Activated T-cell treated with anti-CD3 and anti-CD28 coated beads, Interleukin-2, amount 50 U/mL, for 72 hours (primary cell): ENCODE measurements around the gene SYNE2. TPM values are rescaled to one million over a fixed set of nuclear protein-coding genes. Genes with fewer than 3 reads are reported as not detected.

Experiments
- ATAC-seq, 2 donors: fragments of 150-1000 bp; cut with Tn5 transposase; replicated peaks in 1 of 2; 2 replicates each; pipeline ENCODE4 v1.10.0; 2021; ENCODE audit warnings: moderate library complexity in 2 of 2, mild to moderate bottlenecking in 1 of 2
- DNase-seq, 2 donors: peaks; one replicate each; pipeline ENCODE4 v3.0.0; 2021 to 2022; ENCODE audit warnings: mixed read lengths in 1 of 2
- H3K27ac Mint-ChIP-seq: one replicate; pipeline ENCODE4 v1.8.0; 2022; ENCODE audit warnings: mild to moderate bottlenecking, moderate library complexity, mixed read lengths
- H3K27me3 Mint-ChIP-seq: one replicate; pipeline ENCODE4 v1.8.0; 2022; ENCODE audit warnings: low read depth, mixed read lengths
- H3K36me3 Mint-ChIP-seq, 2 donors: one replicate each; pipeline ENCODE4 v1.8.0; 2022; ENCODE audit warnings: mixed read lengths in 2 of 2, mild to moderate bottlenecking in 1 of 2; ENCODE audit not compliant: insufficient read depth in 2 of 2
- H3K4me1 Mint-ChIP-seq: one replicate; pipeline ENCODE4 v1.8.0; 2022; ENCODE audit warnings: low read depth, mixed read lengths
- H3K4me3 Mint-ChIP-seq, 2 donors: one replicate each; pipeline ENCODE4 v1.8.0; 2022; ENCODE audit warnings: mild to moderate bottlenecking in 2 of 2, mixed read lengths in 2 of 2, moderate library complexity in 2 of 2
- H3K9me3 Mint-ChIP-seq, 2 donors: one replicate each; pipeline ENCODE4 v1.8.0; 2022; ENCODE audit warnings: mixed read lengths in 2 of 2
- total RNA-seq, 2 donors: library from RNA; stranded (reverse); gene quantifications; one replicate each; pipeline ENCODE4 v1.2.3, GENCODE V29; 2022

The SYNE2 gene
- total RNA-seq, 2 donors from 2014 or later: 32.3 to 48.8 TPM

DNA sequence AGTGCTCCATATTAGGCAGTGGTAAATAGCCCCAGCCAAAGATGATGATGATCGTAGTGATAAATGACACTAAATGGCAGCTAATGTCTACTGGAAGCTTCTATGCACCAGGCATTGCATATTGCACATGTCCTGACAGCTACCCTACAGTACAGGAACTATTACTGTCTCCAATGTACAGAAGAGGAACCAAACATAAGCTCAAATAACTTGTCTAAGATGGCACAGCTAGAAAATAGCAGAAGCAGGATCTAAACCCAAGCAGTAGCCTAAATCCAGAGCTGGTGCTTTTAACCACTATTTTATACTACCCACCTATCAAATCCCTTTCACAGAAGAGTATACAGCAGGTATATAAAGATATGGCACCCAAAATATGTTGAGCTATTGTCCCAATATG lies 412.4 kb downstream of the SYNE2 start:
- H3K4me3 Mint-ChIP-seq: no peak overlapping the region
- no peaks in the 10 kb centered on the region for H3K36me3 Mint-ChIP-seq
- peaks cover 29% of the 10 kb centered on the region for H3K4me1 Mint-ChIP-seq
- H3K9me3 Mint-ChIP-seq: peaks cover 0 to 1% of the 10 kb centered on the region in 2 donors
- ATAC-seq (no peak), DNase-seq (no peak)
- H3K27me3 Mint-ChIP-seq: no peaks in the 10 kb centered on the region
- no peak overlapping the region for H3K27ac Mint-ChIP-seq

DNA sequence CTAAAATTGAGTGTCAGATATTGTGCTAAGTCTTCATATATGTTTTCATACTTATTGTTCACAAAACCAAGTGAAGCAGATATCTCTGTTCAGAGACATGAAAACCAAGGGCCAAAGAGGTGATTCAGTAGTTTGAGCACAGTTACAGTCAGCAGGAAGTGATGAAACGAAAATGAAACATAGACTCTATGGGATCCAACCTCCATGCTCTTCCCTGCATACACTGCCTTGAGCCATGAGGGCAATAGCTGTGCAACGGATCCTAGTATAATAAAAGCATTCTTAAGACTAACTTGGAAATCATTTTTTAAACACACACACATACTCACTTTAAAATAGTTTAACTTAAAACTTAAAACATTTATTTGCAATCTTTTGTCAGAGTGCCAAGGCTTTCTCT lies 413.4 kb downstream of the SYNE2 start:
- Mint-ChIP-seq H3K4me1 (peaks cover 29% of the 10 kb centered on the region), H3K36me3 (no peaks in the 10 kb centered on the region), H3K9me3 (peaks cover 0 to 1% of the 10 kb centered on the region in 2 donors), H3K27me3 (no peaks in the 10 kb centered on the region), H3K4me3 (no peak overlapping the region), H3K27ac (peak overlapping the region; percentile 66)
- ATAC-seq (peak; percentile 68 to 94), DNase-seq (no peak)

DNA sequence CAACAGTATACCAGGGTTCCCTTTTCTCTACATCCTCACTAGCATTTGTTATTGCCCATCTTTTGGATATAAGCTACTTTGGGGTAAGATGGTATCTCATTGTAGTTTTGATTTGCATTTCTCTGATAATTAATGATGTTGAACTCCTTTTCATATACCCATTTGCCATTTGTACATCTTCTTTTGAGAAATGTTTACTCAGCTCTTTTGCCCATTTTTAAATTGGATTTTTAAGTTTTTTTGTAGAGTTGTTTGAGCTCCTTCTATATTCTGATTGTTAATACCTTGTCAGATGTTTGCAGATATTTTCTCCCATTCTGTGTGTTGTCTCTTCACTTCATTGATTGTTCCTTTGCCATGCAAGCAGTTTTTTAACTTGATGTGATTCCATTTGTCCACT lies 419.2 kb downstream of the SYNE2 start:
- no peak for DNase-seq
- Mint-ChIP-seq H3K9me3 (peaks cover 2 to 3% of the 10 kb centered on the region in 2 donors), H3K27me3 (no peaks in the 10 kb centered on the region), H3K36me3 (no peaks in the 10 kb centered on the region), H3K4me3 (no peak overlapping the region), H3K4me1 (peaks cover 13% of the 10 kb centered on the region), H3K27ac (no peak overlapping the region)
- ATAC-seq: no peak

Other genes starting within 250 kb of the SYNE2 start
- gene WDR89, start 211.1 kb upstream of the SYNE2 start, total RNA-seq: 10 to 100 TPM; 18.1 to 23.5 TPM
- gene SGPP1, start 124.9 kb upstream of the SYNE2 start, total RNA-seq: 10 to 100 TPM; 12.1 to 13.1 TPM